Keratinocyte (primary cell): ENCODE measurements around the gene DCAF7. TPM values are rescaled to one million over a fixed set of nuclear protein-coding genes. Genes with fewer than 3 reads are reported as not detected.

Source experiments
- DNase-seq: peaks from one replicate; pipeline ENCODE4 v3.0.0-alpha.2; 2011; ENCODE audit warnings: low read depth, missing footprints, low spot score
- FAIRE-seq: peaks from 2 replicates; lab custom pipeline; 2011; peaks lifted over from hg19 to GRCh38; lab: Jason Lieb, UNC
- H2AFZ ChIP-seq: 2 replicates; pipeline ENCODE4 v1.6.0; 2012; ENCODE audit warnings: low read length, control low read depth, inconsistent platforms; ENCODE audit not compliant: control insufficient read depth
- H3K27ac ChIP-seq: 2 replicates; pipeline ENCODE4 v1.5.1; 2011; ENCODE audit warnings: low read length; ENCODE audit not compliant: control insufficient read depth, insufficient read depth
- H3K27me3 ChIP-seq: 3 replicates; pipeline ENCODE4 v1.6.0; 2011; ENCODE audit warnings: low read length; ENCODE audit not compliant: control insufficient read depth, insufficient read depth; ENCODE audit errors: extremely low read depth
- H3K36me3 ChIP-seq, 2 experiments: 2 replicates in 1 of 2; 3 replicates in 1 of 2; pipeline ENCODE4 v1.5.1; 2011; ENCODE audit warnings: low read length in 2 of 2, mild to moderate bottlenecking in 1 of 2; ENCODE audit not compliant: control insufficient read depth in 2 of 2, insufficient read depth in 2 of 2; ENCODE audit errors: extremely low read depth in 1 of 2
- H3K4me1 ChIP-seq: 3 replicates; pipeline ENCODE4 v1.5.1; 2011; ENCODE audit warnings: low read length; ENCODE audit not compliant: control insufficient read depth, insufficient read depth; ENCODE audit errors: extremely low read depth
- H3K4me2 ChIP-seq: 3 replicates; pipeline ENCODE4 v1.6.0; 2011; ENCODE audit warnings: low read depth, low read length; ENCODE audit not compliant: control insufficient read depth, insufficient read depth; ENCODE audit errors: extremely low read depth
- H3K4me3 ChIP-seq, 3 experiments: fragments of 200-600 bp in 1 of 3; sonication (generic) in 1 of 3; 2 replicates in 2 of 3; 3 replicates in 1 of 3; pipeline ENCODE4 v1.5.1; 2011 to 2016; ENCODE audit warnings: low read length in 3 of 3, mild to moderate bottlenecking in 3 of 3, control low read depth in 2 of 3, inconsistent platforms in 1 of 3, low read depth in 1 of 3, mixed read lengths in 1 of 3, mixed run types in 1 of 3, moderate library complexity in 1 of 3; ENCODE audit not compliant: control insufficient read depth in 2 of 3, insufficient read depth in 2 of 3; ENCODE audit errors: extremely low read depth in 1 of 3
- H3K79me2 ChIP-seq: 2 replicates; pipeline ENCODE4 v1.6.0; 2012; ENCODE audit warnings: low read length; ENCODE audit not compliant: control insufficient read depth, insufficient read depth
- H3K9ac ChIP-seq: 3 replicates; pipeline ENCODE4 v1.6.0; 2011; ENCODE audit warnings: low read length; ENCODE audit not compliant: control insufficient read depth, insufficient read depth; ENCODE audit errors: extremely low read depth
- H3K9me1 ChIP-seq: 3 replicates; pipeline ENCODE4 v1.6.0; 2011; ENCODE audit warnings: low read length; ENCODE audit not compliant: control insufficient read depth, insufficient read depth; ENCODE audit errors: extremely low read depth
- H3K9me3 ChIP-seq: 2 replicates; pipeline ENCODE4 v1.5.1; 2012; ENCODE audit warnings: low read depth, low read length; ENCODE audit not compliant: control insufficient read depth
- H4K20me1 ChIP-seq: 3 replicates; pipeline ENCODE4 v1.6.0; 2011; ENCODE audit warnings: low read length; ENCODE audit not compliant: control insufficient read depth, insufficient read depth; ENCODE audit errors: extremely low read depth
- CTCF ChIP-seq, 3 experiments: IDR thresholded peaks in 1 of 3; conservative IDR thresholded peaks in 1 of 3; optimal IDR thresholded peaks in 1 of 3; 2 replicates in 2 of 3; 3 replicates in 1 of 3; pipeline versions ENCODE3 to v1.5.1; 2011; ENCODE audit warnings: low read length in 3 of 3, mild to moderate bottlenecking in 3 of 3, moderate library complexity in 2 of 3, control low read depth in 1 of 3, inconsistent platforms in 1 of 3; ENCODE audit not compliant: insufficient read depth in 2 of 3; ENCODE audit errors: extremely low read depth in 1 of 3
- EZH2 ChIP-seq: IDR thresholded peaks from one replicate; pipeline ENCODE4 v1.6.1; 2012; ENCODE audit warnings: inconsistent platforms, mild to moderate bottlenecking, low read length, moderate library complexity
- dilution Hi-C: fragments of 300-500 bp; cut with MboI; formaldehyde crosslinking; loops from one replicate; pipeline ENCODE4 v1.7.0; 2020; ENCODE audit warnings: low sequenced_read_pairs; ENCODE audit not compliant: extremely low pct_ligation_motif_present
- polyA plus RNA-seq, 5 experiments: library from polyadenylated mRNA; depleted of rRNA in 3 of 5; stranded (reverse) in 3 of 5; stranded (forward) in 1 of 5; unstranded in 1 of 5; fragments of >200 nt; gene quantifications; 1 replicate in 1 of 5; 2 replicates in 3 of 5; 3 replicates in 1 of 5; pipeline versions ENCODE4 v1.2.1 to v1.2.3, GENCODE V29; 2011 to 2012; ENCODE audit warnings: missing spikeins in 2 of 5, low read depth in 1 of 5, low replicate concordance in 1 of 5

Gene DCAF7
- polyA plus RNA-seq, 1 donor (not counting 4 experiments of a cell fraction or from before 2014, with no cell fraction given), result 32.6 TPM

GRCh38 chr17:63634816-63635215, 84.5 kb downstream of the DCAF7 start:
- H3K4me2 ChIP-seq, result no peak overlapping the region
- TF ChIP-seq CTCF (optimal IDR thresholded peaks at IDR 0.05 in 1 of 3, IDR thresholded peaks at IDR 0.05 in 1 of 3, conservative IDR thresholded peaks at IDR 0.05 in 1 of 3; ENCODE audit: extremely low read depth in 1 of 3, insufficient read depth in 2 of 3, low read length in 3 of 3) (no peak), EZH2 (no peak)
- no peak for DNase-seq
- H3K4me1 ChIP-seq, result no peaks in the 10 kb centered on the region
- no peak overlapping the region for H3K4me3 ChIP-seq
- no peak overlapping the region for H2AFZ ChIP-seq
- no peak overlapping the region for H3K27ac ChIP-seq
- dilution Hi-C loops, result no loop called here
- no peak overlapping the region for H3K9ac ChIP-seq
- H3K27me3 ChIP-seq, result no peaks in the 10 kb centered on the region
- no peaks in the 10 kb centered on the region for H3K9me3 ChIP-seq
- no peak for FAIRE-seq
- no peaks in the 10 kb centered on the region for H4K20me1 ChIP-seq
- no peaks in the 10 kb centered on the region for H3K79me2 ChIP-seq
- H3K36me3 ChIP-seq, result peaks cover 8 to 26% of the 10 kb centered on the region in 2 experiments
- H3K9me1 ChIP-seq, result no peaks in the 10 kb centered on the region

- Histone ChIP-seq H3K79me2 (no peaks in the 10 kb centered on the region), H3K4me2 (no peak overlapping the region), H3K9ac (no peak overlapping the region), H3K4me1 (no peaks in the 10 kb centered on the region), H3K36me3 (peaks cover 8 to 26% of the 10 kb centered on the region in 2 experiments), H3K27me3 (no peaks in the 10 kb centered on the region), H3K27ac (no peak overlapping the region), H3K4me3 (no peak overlapping the region), H3K9me3 (no peaks in the 10 kb centered on the region), H2AFZ (no peak overlapping the region), H4K20me1 (no peaks in the 10 kb centered on the region), H3K9me1 (no peaks in the 10 kb centered on the region)
- DNase-seq (no peak), FAIRE-seq (no peak)
- dilution Hi-C loops, result no loop called here
- TF ChIP-seq EZH2 (no peak), CTCF (optimal IDR thresholded peaks at IDR 0.05 in 1 of 3, IDR thresholded peaks at IDR 0.05 in 1 of 3, conservative IDR thresholded peaks at IDR 0.05 in 1 of 3; ENCODE audit: extremely low read depth in 1 of 3, insufficient read depth in 2 of 3, low read length in 3 of 3) (no peak)
Measured at GRCh38 chr17:63635290-63635689, 85.0 kb downstream of the DCAF7 start.
